Erythroblast (primary cell): ENCODE data around the gene MGAT5.

Experiments used
- GATA1 ChIP-seq: IDR thresholded peaks from 2 replicates; pipeline ENCODE4 v1.6.1; 2011; ENCODE audit warnings: low read depth, mild to moderate bottlenecking, control low read depth, low read length, moderate library complexity
- POLR2A ChIP-seq: IDR thresholded peaks from 2 replicates; pipeline ENCODE4 v1.6.1; 2011; ENCODE audit warnings: mild to moderate bottlenecking, low read length

DNA sequence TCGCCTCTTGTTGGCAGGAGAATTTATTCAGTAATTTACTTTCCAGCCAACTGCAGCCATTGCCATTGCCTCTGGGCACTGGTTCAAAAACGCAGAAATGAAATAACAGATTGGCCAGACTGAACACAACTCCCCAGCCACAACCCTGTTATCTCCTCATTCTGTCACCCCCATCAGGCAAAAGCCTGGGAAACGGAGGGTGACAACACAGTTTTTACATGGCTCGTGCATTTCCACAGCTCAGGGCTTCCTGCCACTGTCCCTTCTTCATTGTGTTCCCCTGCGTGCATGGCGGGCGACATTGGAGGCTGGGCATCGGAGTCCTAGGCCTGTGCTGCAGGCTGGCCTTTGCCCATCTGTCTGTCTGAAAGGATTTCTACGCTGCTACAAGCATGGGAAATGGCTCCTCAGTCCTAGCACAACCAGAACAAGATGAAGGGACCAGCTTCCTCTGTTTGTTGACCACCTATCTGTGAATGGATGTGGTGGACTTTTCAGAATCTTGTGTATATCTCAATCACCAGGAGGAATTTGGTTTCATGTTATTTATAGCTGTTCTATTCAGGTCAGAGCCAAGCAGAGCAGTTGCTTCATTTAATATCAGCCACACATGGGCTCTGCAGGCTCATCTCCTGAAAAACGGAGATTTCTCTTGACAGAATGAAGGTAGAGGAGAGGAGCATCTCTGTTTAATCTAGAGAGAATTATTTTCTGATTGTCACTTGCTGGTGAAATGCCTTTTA is 107.0 kb downstream of the MGAT5 start:
- TF ChIP-seq POLR2A (no peak), GATA1 (no peak)
